Endothelial cell of umbilical vein (primary cell): ENCODE measurements around the gene PPHLN1. TPM values are rescaled to one million over a fixed set of nuclear protein-coding genes. Genes with fewer than 3 reads are reported as not detected.

ENCODE experiments used
- BruUV-seq: library from RNA; stranded (reverse); fragments of 400-500 nt; replicated peaks from 2 replicates; lab custom pipeline; 2021; lab: Mats Ljungman, UMichigan
- CTCF ChIA-PET: fragments of 300-600, 350-600 bp; sonication (Branson Sonifier 250); formaldehyde crosslinking; loops from one replicate; lab custom pipeline; 2021; ENCODE audit warnings: antibody characterized with exemption, inconsistent platforms; lab: Charles Lee
- POLR2A ChIA-PET: fragments of 300-600, 350-600 bp; sonication (Branson Sonifier 250); formaldehyde crosslinking; loops from one replicate; lab custom pipeline; 2021; ENCODE audit warnings: antibody characterized with exemption, inconsistent platforms; lab: Charles Lee
- DNase-seq: peaks from one replicate; pipeline ENCODE4 v3.0.0-alpha.2; 2011; ENCODE audit warnings: low read depth, low spot score
- FAIRE-seq: peaks from 2 replicates; lab custom pipeline; 2011; peaks lifted over from hg19 to GRCh38; lab: Jason Lieb, UNC
- H2AFZ ChIP-seq: 2 replicates; pipeline ENCODE4 v1.6.0; 2012; ENCODE audit warnings: low read depth, low read length, control low read depth, inconsistent platforms
- H3K27ac ChIP-seq: 2 replicates; pipeline ENCODE4 v1.5.1; 2011; ENCODE audit warnings: low read depth, mild to moderate bottlenecking, control low read depth, low read length, moderate library complexity; ENCODE audit not compliant: insufficient read depth
- H3K27me3 ChIP-seq, 2 experiments: 2 replicates each; pipeline versions ENCODE4 v1.6.0 to v1.6.1; 2011; ENCODE audit warnings: low read length in 2 of 2, mixed read lengths in 1 of 2; ENCODE audit not compliant: control insufficient read depth in 2 of 2, insufficient read depth in 2 of 2
- H3K36me3 ChIP-seq, 2 experiments: 2 replicates in 1 of 2; 3 replicates in 1 of 2; pipeline ENCODE4 v1.5.1; 2011; ENCODE audit warnings: low read length in 2 of 2, mild to moderate bottlenecking in 1 of 2, moderate library complexity in 1 of 2; ENCODE audit not compliant: control insufficient read depth in 2 of 2, insufficient read depth in 2 of 2; ENCODE audit errors: extremely low read depth in 1 of 2
- H3K4me1 ChIP-seq: 3 replicates; pipeline ENCODE4 v1.5.1; 2011; ENCODE audit warnings: mild to moderate bottlenecking, low read length; ENCODE audit not compliant: control insufficient read depth, insufficient read depth; ENCODE audit errors: extremely low read depth
- H3K4me2 ChIP-seq: 2 replicates; pipeline ENCODE4 v1.6.1; 2011; ENCODE audit warnings: low read length, control low read depth, mixed read lengths; ENCODE audit not compliant: insufficient read depth
- H3K4me3 ChIP-seq, 3 experiments: fragments of 200-600 bp in 1 of 3; sonication (generic), shearing (Covaris generic) in 1 of 3; replicated peaks in 1 of 3; 2 replicates each; pipeline ENCODE4 v1.5.1; 2011 to 2016; ENCODE audit warnings: control low read depth in 3 of 3, low read length in 3 of 3, mild to moderate bottlenecking in 2 of 3, inconsistent platforms in 1 of 3, low read depth in 1 of 3, moderate library complexity in 1 of 3; ENCODE audit not compliant: insufficient read depth in 1 of 3
- H3K79me2 ChIP-seq: 2 replicates; pipeline ENCODE4 v1.6.0; 2012; ENCODE audit warnings: low read length, inconsistent platforms; ENCODE audit not compliant: control insufficient read depth, insufficient read depth
- H3K9ac ChIP-seq: replicated peaks from 2 replicates; pipeline ENCODE3; 2011; ENCODE audit warnings: low read length, control low read depth; ENCODE audit not compliant: insufficient read depth; ENCODE audit errors: extremely low read depth
- H3K9me1 ChIP-seq: replicated peaks from 3 replicates; pipeline ENCODE4 v1.6.0; 2011; ENCODE audit warnings: mild to moderate bottlenecking, low read length; ENCODE audit not compliant: control insufficient read depth, insufficient read depth; ENCODE audit errors: extremely low read depth
- H3K9me3 ChIP-seq: replicated peaks from 2 replicates; pipeline ENCODE4 v1.5.1; 2012; ENCODE audit warnings: low read length, inconsistent platforms; ENCODE audit not compliant: control insufficient read depth, insufficient read depth
- H4K20me1 ChIP-seq: replicated peaks from 2 replicates; pipeline ENCODE3; 2011; ENCODE audit warnings: mild to moderate bottlenecking, low read length; ENCODE audit not compliant: control insufficient read depth, insufficient read depth; ENCODE audit errors: extremely low read depth
- EZH2 ChIP-seq: IDR thresholded peaks from 2 replicates; pipeline ENCODE4 v1.6.1; 2012; ENCODE audit warnings: borderline replicate concordance, low read depth, mild to moderate bottlenecking, moderate library complexity, low read length, inconsistent platforms; ENCODE audit not compliant: severe bottlenecking
- FOS ChIP-seq: IDR thresholded peaks from 2 replicates; pipeline ENCODE4 v1.6.1; 2011; ENCODE audit warnings: mild to moderate bottlenecking, low read length, moderate library complexity, borderline replicate concordance; ENCODE audit not compliant: insufficient read depth
- GATA2 ChIP-seq: IDR thresholded peaks from 2 replicates; pipeline ENCODE4 v1.7.0; 2011; ENCODE audit warnings: low read depth, mild to moderate bottlenecking, moderate library complexity, mixed read lengths, low read length; ENCODE audit not compliant: insufficient read length, insufficient read depth
- POLR2A ChIP-seq: IDR thresholded peaks from 2 replicates; pipeline ENCODE4 v1.6.1; 2012; ENCODE audit warnings: low read depth, mild to moderate bottlenecking, control low read depth, low read length
- dilution Hi-C: fragments of 300-500 bp; cut with MboI; formaldehyde crosslinking; loops from one replicate; pipeline ENCODE4 v1.15.0; 2019; ENCODE audit warnings: low sequenced_read_pairs; ENCODE audit not compliant: extremely low pct_ligation_motif_present
- intact Hi-C: fragments of 100-400 bp; cut with micrococcal nuclease; formaldehyde crosslinking; loops from one replicate; pipeline ENCODE4 v1.10.0; 2022
- polyA plus RNA-seq, 4 experiments: library from polyadenylated mRNA; depleted of rRNA in 3 of 4; stranded (reverse) in 3 of 4; unstranded in 1 of 4; fragments of >200 nt; gene quantifications; 2 replicates each; pipeline versions ENCODE4 v1.2.1 to v1.2.3, GENCODE V29; 2011 to 2012; ENCODE audit warnings: missing spikeins in 1 of 4
- total RNA-seq: library from RNA; stranded (reverse); gene quantifications from 2 replicates; pipeline ENCODE4 v1.2.3, GENCODE V29; 2021
- TF ChIP-seq, protein P1 (sequence below), 2 donors: IDR thresholded peaks; 1 replicate in 1 of 2; 2 replicates in 1 of 2; pipeline ENCODE4 v1.5.1; 2011; ENCODE audit warnings: low read length in 2 of 2, mild to moderate bottlenecking in 2 of 2, moderate library complexity in 2 of 2, control low read depth in 1 of 2, inconsistent platforms in 1 of 2, low read depth in 1 of 2; ENCODE audit not compliant: insufficient read depth in 1 of 2; ENCODE audit errors: extremely low read depth in 1 of 2

Gene PPHLN1
- total and polyA plus RNA-seq, 2 donors (not counting 3 experiments of a cell fraction or from before 2014, with no cell fraction given) = 23.4 to 62.2 TPM

DNA sequence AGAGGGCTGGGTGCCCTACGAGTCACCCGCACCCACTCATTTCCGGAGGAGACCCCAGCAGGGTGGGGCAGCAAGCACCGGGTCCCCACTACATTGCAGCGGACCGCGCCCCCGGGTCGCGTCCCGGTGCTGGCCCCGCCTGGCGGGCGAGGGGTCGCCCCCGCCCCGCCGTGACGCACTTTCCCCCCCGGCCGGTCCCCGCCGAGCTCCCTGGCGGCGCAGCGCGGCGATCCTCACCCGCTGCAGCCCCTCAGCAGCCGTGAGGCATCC is 157.5 kb downstream of the PPHLN1 start:
- FAIRE-seq = no peak
- no peaks in the 10 kb centered on the region for H4K20me1 ChIP-seq
- peaks cover 72% of the 10 kb centered on the region for H3K79me2 ChIP-seq
- TF ChIP-seq EZH2 (no peak), FOS (peak; percentile 10), POLR2A (no peak), GATA2 (no peak)
- TF ChIP-seq, protein P1, sequence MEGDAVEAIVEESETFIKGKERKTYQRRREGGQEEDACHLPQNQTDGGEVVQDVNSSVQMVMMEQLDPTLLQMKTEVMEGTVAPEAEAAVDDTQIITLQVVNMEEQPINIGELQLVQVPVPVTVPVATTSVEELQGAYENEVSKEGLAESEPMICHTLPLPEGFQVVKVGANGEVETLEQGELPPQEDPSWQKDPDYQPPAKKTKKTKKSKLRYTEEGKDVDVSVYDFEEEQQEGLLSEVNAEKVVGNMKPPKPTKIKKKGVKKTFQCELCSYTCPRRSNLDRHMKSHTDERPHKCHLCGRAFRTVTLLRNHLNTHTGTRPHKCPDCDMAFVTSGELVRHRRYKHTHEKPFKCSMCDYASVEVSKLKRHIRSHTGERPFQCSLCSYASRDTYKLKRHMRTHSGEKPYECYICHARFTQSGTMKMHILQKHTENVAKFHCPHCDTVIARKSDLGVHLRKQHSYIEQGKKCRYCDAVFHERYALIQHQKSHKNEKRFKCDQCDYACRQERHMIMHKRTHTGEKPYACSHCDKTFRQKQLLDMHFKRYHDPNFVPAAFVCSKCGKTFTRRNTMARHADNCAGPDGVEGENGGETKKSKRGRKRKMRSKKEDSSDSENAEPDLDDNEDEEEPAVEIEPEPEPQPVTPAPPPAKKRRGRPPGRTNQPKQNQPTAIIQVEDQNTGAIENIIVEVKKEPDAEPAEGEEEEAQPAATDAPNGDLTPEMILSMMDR (IDR thresholded peaks at IDR 0.05; ENCODE audit: extremely low read depth in 1 of 2, insufficient read depth in 1 of 2, low read depth in 1 of 2, low read length in 2 of 2) = peak in 1 of 2 donors; percentile 4
- dilution Hi-C loops (no loop called here), intact Hi-C loops (loop anchor here (1.0 to 10.0 kb wide), 9 partner anchors 36 to 1221 kb away; no protein-coding TSS in a partner anchor)
- BruUV-seq = no TSS peak
- H3K4me2 ChIP-seq = peak overlapping the region; percentile 74
- no peaks in the 10 kb centered on the region for H3K9me1 ChIP-seq
- H3K27me3 ChIP-seq = no peaks in the 10 kb centered on the region
- POLR2A ChIA-PET = interaction anchor here (0.8 to 2.7 kb wide), 5 partner anchors 94 to 855 kb away, joined by 4 to 7 read pairs (median 5); no protein-coding TSS in a partner anchor
- H3K36me3 ChIP-seq = no peaks in the 10 kb centered on the region
- peak overlapping the region; percentile 97 for H3K9ac ChIP-seq
- peak; percentile 70 for DNase-seq
- no peaks in the 10 kb centered on the region for H3K9me3 ChIP-seq
- CTCF ChIA-PET = interaction anchor here (0.6 to 4.8 kb wide), 39 partner anchors 11 to 961 kb away, joined by 3 to 101 read pairs (median 4); partner anchors contain the start of gene PRICKLE1
- H3K4me3 ChIP-seq = peak overlapping the region; percentile 59 to 69 (median 59)
- H2AFZ ChIP-seq = peak overlapping the region; percentile 65
- H3K4me1 ChIP-seq = peaks cover 51% of the 10 kb centered on the region
- H3K27ac ChIP-seq = peak overlapping the region; percentile 96
